Activated B cell treated with CpG ODN at 0.5 μM for 24 hours (primary cell): Measurements from ENCODE around the gene MRPL54. TPM values are rescaled to one million over a fixed set of nuclear protein-coding genes. Genes with fewer than 3 reads are reported as not detected.

Source experiments
- ATAC-seq: fragments of 200-7000 bp; cut with Tn5 transposase; one replicate; pipeline ENCODE4 v1.10.0; 2021; ENCODE audit warnings: low read depth, mild to moderate bottlenecking, moderate library complexity
- CTCF ChIA-PET: fragments of 350-600 bp; sonication (Branson Sonifier 250); formaldehyde crosslinking; loops from one replicate; lab custom pipeline; 2021; ENCODE audit warnings: antibody characterized with exemption; lab: Charles Lee
- POLR2A ChIA-PET: fragments of 350-600 bp; sonication (Branson Sonifier 250); formaldehyde crosslinking; loops from one replicate; lab custom pipeline; 2021; ENCODE audit warnings: antibody characterized with exemption; lab: Charles Lee
- DNase-seq: peaks from one replicate; pipeline ENCODE4 v3.0.0; 2022
- H3K27ac Mint-ChIP-seq: one replicate; pipeline ENCODE4 v1.8.0; 2020; ENCODE audit warnings: mixed read lengths
- H3K27me3 Mint-ChIP-seq: one replicate; pipeline ENCODE4 v1.8.0; 2021; ENCODE audit warnings: mixed read lengths
- H3K36me3 Mint-ChIP-seq: one replicate; pipeline ENCODE4 v1.8.0; 2021; ENCODE audit warnings: low read depth, mixed read lengths
- H3K4me1 Mint-ChIP-seq: one replicate; pipeline ENCODE4 v1.8.0; 2021; ENCODE audit warnings: mixed read lengths
- H3K4me3 Mint-ChIP-seq: one replicate; pipeline ENCODE4 v1.8.0; 2020; ENCODE audit warnings: mild to moderate bottlenecking, mixed read lengths
- H3K9me3 Mint-ChIP-seq: one replicate; pipeline ENCODE4 v1.8.0; 2020; ENCODE audit warnings: mixed read lengths
- intact Hi-C: fragments of 100-400 bp; cut with micrococcal nuclease; formaldehyde crosslinking; loops from one replicate; pipeline ENCODE4 v1.15.1; 2024
- total RNA-seq: library from RNA; stranded (reverse); gene quantifications from 2 replicates; pipeline ENCODE4 v1.2.3, GENCODE V29; 2022
- TF ChIP-seq, protein P1 (sequence below): fragments of 200-600 bp; IDR thresholded peaks from one replicate; pipeline ENCODE4 v1.8.0; 2022; ENCODE audit warnings: antibody characterized with exemption, mild to moderate bottlenecking

MRPL54 gene
- total RNA-seq, 1 donor from 2014 or later: 81.2 TPM

DNA sequence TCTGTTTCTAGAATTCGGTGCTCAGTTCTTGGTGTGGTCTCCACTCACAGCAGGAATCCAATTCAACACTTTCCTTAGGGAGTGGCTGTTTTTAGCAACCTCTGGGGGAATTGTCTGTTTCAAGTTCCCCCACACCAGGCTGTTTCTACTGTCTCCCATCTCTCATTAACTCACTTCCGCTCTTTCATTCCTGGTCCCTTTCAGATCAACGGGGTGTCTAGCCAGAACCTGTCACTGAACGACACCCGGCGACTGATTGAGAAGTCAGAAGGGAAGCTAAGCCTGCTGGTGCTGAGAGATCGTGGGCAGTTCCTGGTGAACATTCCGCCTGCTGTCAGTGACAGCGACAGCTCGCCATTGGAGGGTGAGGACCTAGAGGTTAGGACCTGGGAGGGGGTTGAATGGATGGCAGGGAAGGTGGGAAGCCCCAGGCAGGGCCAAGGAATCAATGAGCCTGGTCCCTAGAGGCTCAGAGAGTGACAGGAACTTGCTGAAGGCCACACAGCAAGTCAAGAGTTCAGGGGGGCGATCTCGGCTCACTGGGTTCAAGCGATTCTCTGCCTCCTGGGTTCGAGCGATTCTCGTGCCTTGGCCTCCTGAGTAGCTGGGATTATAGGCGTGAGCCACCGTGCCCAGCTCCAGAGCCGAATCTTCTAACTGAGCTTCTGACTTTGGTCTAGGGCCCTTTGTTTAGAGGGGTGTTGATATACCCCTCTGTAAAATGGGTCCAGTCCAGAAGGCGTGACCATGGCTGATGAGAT is 28.8 kb upstream of the MRPL54 start:
- Mint-ChIP-seq H3K36me3 (no peaks in the 10 kb centered on the region), H3K4me1 (no peaks in the 10 kb centered on the region), H3K9me3 (no peaks in the 10 kb centered on the region), H3K27ac (no peak overlapping the region), H3K27me3 (peaks cover 4% of the 10 kb centered on the region), H3K4me3 (no peak overlapping the region)
- ChIA-PET CTCF (no interaction called here), POLR2A (no interaction called here)
- TF ChIP-seq, protein P1, sequence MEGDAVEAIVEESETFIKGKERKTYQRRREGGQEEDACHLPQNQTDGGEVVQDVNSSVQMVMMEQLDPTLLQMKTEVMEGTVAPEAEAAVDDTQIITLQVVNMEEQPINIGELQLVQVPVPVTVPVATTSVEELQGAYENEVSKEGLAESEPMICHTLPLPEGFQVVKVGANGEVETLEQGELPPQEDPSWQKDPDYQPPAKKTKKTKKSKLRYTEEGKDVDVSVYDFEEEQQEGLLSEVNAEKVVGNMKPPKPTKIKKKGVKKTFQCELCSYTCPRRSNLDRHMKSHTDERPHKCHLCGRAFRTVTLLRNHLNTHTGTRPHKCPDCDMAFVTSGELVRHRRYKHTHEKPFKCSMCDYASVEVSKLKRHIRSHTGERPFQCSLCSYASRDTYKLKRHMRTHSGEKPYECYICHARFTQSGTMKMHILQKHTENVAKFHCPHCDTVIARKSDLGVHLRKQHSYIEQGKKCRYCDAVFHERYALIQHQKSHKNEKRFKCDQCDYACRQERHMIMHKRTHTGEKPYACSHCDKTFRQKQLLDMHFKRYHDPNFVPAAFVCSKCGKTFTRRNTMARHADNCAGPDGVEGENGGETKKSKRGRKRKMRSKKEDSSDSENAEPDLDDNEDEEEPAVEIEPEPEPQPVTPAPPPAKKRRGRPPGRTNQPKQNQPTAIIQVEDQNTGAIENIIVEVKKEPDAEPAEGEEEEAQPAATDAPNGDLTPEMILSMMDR: no peak
- no peak for ATAC-seq
- intact Hi-C loops: no loop called here
- DNase-seq: no peak

DNA sequence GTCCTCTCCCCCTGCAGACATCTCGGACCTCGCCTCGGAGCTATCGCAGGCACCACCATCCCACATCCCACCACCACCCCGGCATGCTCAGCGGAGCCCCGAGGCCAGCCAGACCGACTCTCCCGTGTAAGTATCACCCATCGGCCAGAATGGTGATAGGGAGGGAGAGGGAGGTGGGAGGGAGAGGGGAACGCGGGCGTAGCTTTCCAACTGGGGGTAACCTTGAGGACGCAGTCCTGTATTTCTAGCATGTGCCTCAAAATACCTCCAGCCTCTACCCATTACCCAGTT is 28.2 kb upstream of the MRPL54 start:
- Mint-ChIP-seq H3K9me3 (no peaks in the 10 kb centered on the region), H3K4me3 (no peak overlapping the region), H3K36me3 (no peaks in the 10 kb centered on the region), H3K27ac (no peak overlapping the region), H3K27me3 (peaks cover 4% of the 10 kb centered on the region), H3K4me1 (no peaks in the 10 kb centered on the region)
- ChIA-PET POLR2A (no interaction called here), CTCF (no interaction called here)
- no peak for ATAC-seq
- intact Hi-C loops: no loop called here
- TF ChIP-seq, protein P1: no peak
- no peak for DNase-seq

DNA sequence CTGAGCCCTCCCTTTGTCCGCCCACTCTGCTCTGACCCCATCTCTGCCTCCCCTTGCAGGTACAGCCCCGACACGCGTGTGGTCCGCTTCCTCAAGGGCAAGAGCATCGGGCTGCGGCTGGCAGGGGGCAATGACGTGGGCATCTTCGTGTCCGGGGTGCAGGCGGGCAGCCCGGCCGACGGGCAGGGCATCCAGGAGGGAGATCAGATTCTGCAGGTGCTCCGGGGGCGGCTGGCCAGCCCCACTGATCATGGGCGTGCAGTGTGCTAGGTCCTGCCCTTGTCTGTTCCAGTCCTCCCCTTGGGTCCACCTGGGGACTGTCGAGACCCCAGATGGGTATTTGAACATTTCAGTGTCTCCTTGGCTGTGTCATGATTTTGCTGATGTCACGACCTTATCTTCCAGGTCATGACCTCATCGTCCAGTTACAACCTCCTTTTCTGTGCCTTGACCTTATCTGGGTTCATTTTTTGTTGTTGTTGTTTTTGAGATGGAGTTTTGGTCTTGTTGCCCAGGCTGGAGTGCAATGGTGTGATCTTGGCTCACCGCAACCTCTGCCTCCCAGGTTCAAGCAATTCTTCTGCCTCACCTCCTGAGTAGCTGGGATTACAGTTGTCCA is 26.3 kb upstream of the MRPL54 start:
- no peaks in the 10 kb centered on the region for H3K36me3 Mint-ChIP-seq
- CTCF ChIA-PET: no interaction called here
- no peaks in the 10 kb centered on the region for H3K4me1 Mint-ChIP-seq
- H3K4me3 Mint-ChIP-seq: no peak overlapping the region
- TF ChIP-seq, protein P1: no peak
- intact Hi-C loops: no loop called here
- no peak overlapping the region for H3K27ac Mint-ChIP-seq
- H3K27me3 Mint-ChIP-seq: peaks cover 4% of the 10 kb centered on the region
- H3K9me3 Mint-ChIP-seq: no peaks in the 10 kb centered on the region
- ATAC-seq (no peak), DNase-seq (no peak)
- POLR2A ChIA-PET: interaction anchor here (0.6 kb wide), 1 partner anchor 108 kb away, joined by 5 read pairs; no protein-coding TSS in a partner anchor

DNA sequence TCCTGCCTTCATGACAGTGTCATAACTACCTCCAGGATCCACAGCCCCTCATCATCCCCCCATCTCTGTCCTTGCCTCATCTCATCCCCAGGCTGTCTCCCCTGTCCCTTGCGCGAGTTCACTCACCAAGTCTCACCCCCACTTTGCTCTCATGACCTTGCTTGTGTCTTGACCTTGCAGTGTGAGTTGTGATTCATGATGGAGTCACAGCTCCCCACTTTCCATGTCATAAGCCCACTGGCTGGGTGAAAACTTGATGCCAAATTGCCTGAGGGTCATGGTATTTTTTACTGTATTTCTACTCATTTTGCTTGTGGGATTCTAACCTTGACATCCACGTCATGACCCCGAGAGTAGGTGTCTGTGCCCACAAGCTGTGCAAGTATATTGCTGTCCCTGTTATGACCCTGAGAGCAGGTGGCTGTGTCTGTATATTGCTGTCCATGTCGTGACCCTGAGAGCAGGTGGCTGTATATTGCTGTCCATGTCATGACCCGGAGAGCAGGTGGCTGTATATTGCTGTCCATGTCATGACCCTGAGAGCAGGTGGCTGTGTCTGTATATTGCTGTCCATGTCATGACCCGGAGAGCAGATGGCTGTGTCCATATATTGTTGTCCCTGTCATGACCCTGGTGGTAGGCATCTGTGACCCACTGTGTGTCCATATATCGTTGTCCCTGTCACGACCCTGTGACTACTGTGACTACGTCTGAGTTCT is 24.8 kb upstream of the MRPL54 start:
- POLR2A ChIA-PET: no interaction called here
- no peak for ATAC-seq
- TF ChIP-seq, protein P1: no peak

More for the DNA sequence above, 24.8 kb upstream of the MRPL54 start:
- no peak for DNase-seq
- intact Hi-C loops: no loop called here
- Mint-ChIP-seq H3K4me3 (no peak overlapping the region), H3K9me3 (no peaks in the 10 kb centered on the region), H3K27me3 (peaks cover 4% of the 10 kb centered on the region), H3K4me1 (no peaks in the 10 kb centered on the region), H3K27ac (no peak overlapping the region), H3K36me3 (no peaks in the 10 kb centered on the region)
- CTCF ChIA-PET: no interaction called here
